Effector CD4-positive, alpha-beta T cell (primary cell): ENCODE measurements around the gene NBPF20.
"Not testable (repeated sequence)": the region's sequence is repeated elsewhere in the genome, so short reads cannot be mapped to it uniquely, and the experiment has no call there.

Experiments
- DNase-seq: peaks from one replicate; pipeline ENCODE4 v3.0.0-alpha.2; 2020
- total RNA-seq: gene quantifications from one replicate; lab custom pipeline; 2026; lab: John Stamatoyannopoulos, UW

Gene NBPF20
- total RNA-seq: 12.6 reads per million, percentile 37 among the genes with 10 or more reads in this experiment

GRCh38 chr1:145425436-145426029 is at the start of gene NBPF20:
NBPF20 (minus strand) TSS chr1:145425603; CDS start chr1:145405272, 20,331 bp downstream.
- DNase-seq: peak; percentile 69

- not testable (repeated sequence) for DNase-seq
Measured at GRCh38 chr1:145474837-145475368, 49.5 kb upstream of the NBPF20 start.

DNA sequence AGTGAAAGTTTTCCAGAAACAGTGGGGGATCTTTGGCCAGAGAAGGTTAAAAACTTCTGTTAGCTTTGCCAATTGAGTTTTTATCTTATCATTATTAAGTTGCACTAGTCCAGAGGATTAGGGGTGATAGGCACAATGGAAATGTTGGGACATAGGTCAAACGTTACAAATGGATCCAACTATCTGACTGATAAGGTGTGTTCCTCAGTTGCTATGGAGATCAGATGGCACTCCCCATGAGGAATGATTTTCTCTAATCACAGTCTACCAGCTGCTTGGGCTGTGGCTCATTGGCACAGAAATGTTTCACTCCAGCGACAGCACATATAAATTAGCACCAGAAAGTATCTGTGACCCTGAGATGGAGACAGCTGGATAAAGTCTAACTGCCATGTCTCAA is 47.3 kb upstream of the NBPF20 start:
- DNase-seq: not testable (repeated sequence)

DNA sequence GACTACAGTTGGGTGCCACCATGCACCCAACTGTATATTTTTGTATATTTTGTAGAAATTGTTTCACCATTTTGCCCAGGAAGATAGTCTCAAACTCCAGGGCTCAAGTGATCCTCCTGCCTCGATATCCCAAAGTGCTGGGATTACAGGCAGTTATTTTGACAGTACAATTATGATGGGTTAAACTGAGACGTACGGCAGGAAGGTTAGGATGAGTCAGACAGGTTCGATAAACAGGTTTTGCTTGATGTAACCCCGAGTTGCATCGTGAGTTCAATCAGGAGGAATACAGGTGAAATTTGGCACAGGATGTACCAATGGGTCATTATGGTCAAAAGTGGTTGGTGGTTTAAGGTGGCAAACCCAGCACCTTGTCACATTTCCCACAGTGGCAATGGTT is 46.0 kb upstream of the NBPF20 start:
- not testable (repeated sequence) for DNase-seq

DNA sequence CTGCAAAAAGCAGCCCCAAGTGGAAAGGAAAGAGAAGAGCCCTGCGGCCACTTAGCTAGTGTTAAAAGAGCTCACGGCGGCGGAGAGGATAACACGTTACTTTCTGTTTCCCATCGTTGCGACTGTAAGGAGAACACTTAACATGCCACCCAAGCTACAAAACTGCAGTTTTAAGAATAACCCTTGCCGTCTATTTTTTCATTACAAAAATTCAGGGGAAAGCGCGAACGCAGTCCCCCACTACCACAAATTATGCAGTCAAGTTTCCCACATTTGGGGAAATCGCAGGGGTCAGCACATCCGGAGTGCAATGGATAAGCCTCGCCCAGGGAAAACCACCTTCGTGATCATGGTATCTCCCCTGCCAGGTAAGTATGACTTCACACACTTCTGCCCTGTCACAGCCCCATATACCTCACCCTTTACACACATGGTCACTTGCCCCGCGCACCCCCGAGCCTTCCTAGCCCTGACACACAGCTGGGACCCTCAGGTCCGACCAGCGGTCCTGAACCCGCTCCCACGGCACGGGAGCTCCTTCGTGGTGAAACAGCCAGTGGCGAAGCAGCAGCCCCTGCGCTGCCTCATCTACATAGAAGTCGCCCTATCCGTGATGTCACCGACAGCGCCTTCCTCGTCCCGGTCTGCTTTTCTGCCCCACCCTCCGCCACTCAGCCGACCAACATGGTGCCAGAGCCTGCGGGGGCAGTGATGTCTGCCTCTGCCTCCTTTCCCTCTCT is 40.2 kb upstream of the NBPF20 start:
- peak; percentile 62 for DNase-seq

GRCh38 chr1:145464708-145465336 is 39.4 kb upstream of the NBPF20 start:
- DNase-seq: not testable (repeated sequence)

GRCh38 chr1:145464017-145464416 is 38.6 kb upstream of the NBPF20 start:
- not testable (repeated sequence) for DNase-seq

GRCh38 chr1:145460684-145461083 is 35.3 kb upstream of the NBPF20 start:
- DNase-seq: not testable (repeated sequence)

DNA sequence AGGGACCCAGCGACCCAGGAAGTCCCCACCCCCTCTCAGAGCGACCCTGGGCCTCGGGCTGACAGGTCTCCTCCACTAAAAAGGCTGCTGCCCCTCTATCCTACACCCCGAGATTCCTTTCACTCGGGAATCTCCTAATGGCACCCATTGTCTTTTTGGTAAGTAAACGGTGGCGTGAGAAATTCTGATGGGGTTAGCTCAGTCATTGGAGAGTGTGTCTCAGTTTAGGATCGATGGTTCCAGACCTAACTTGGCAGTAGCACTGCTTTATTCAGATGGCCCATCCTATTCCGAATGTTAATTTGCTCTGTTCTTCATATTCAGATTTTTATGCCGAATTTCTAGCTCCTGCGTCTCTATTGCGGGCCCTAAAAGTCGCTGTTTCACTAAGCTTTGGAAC is 34.6 kb upstream of the NBPF20 start:
- DNase-seq: not testable (repeated sequence)

DNA sequence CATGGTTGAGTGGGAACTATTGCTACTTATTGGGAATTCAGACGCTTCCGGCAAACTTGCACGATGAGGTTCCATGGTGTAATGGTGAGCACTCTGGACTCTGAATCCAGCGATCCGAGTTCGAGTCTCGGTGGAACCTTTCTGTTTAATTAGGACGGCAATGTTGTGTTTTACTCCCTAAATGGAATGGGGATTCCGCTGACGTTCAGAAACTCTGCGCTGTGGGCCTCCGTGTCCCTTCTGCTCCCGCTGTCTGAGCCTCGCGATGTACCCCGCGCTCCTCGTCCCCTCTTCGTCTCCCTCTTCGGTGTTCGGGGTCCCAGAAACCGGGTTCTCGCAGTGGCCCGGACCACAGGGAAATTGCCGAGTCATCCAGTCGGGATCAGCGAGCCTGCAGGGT is 34.2 kb upstream of the NBPF20 start:
- not testable (repeated sequence) for DNase-seq

- DNase-seq: not testable (repeated sequence)
Measured at GRCh38 chr1:145459063-145459462, 33.7 kb upstream of the NBPF20 start.

DNA sequence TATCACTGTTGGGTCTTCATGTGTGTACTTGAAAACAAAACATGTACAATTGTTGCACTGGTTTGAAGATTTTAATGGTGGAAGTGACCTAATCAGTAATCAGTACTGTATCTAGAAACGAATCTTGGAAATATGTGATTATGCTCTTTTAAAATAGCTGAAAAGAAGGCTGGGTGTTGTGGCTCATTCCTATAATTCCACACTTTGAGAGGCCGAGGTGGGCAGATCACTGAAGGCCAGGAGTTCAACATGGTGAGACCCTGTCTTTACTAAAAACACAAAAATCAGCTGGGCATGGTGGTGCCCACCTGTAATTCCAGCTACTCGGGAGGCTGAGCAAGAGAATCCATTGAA is 29.4 kb upstream of the NBPF20 start:
- DNase-seq: not testable (repeated sequence)

GRCh38 chr1:145453873-145454823 is 28.7 kb upstream of the NBPF20 start:
- not testable (repeated sequence) for DNase-seq

- not testable (repeated sequence) for DNase-seq
Measured at GRCh38 chr1:145452506-145452905, 27.1 kb upstream of the NBPF20 start.

GRCh38 chr1:145451914-145452313 is 26.5 kb upstream of the NBPF20 start:
- not testable (repeated sequence) for DNase-seq

- DNase-seq: not testable (repeated sequence)
Measured at GRCh38 chr1:145445219-145445618, 19.8 kb upstream of the NBPF20 start.

GRCh38 chr1:145442340-145442739 is 16.9 kb upstream of the NBPF20 start:
- DNase-seq: not testable (repeated sequence)

DNA sequence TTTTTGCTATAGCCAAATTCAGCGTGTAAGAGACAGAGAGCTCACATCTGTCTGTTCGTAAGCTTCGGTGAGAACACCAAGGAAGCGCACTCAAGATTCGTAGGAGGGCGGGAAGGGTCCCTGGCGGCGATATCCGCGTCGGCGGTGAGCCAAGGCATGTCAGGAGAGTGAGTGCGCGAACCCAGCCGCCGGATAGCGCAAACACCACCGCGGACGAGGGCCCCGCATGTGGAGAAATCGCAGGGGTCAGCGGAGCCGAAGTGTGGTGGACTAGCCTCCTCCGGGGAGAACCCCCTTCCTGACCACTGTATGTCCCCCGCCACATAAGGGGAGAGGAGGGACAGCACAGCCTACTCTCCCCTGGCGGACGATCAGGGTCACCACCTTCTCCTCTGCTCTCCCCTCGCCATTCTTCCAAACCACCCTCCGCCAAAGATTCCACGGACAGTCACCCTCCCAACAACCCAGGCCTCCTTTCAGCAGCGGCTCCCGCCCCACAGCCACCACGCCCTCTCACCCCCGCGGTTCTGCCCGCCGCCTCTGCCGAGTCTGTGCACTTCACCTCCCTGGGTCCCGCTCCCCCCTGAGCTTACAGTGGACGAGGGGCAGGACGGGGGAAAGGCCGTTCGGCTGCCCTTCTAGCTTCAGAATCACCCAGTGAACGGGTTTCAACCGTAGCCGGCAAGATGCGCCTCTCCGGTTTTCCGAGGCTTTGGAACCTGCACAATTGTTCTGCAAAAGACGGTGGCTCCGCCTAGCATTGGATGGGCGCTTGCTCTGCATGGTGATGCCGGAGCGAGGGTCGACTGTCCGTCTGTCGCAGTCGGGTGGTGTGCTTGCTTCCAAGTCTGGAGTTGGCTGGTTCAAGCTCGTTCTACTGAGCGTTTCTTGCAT is 6.2 kb upstream of the NBPF20 start:
- not testable (repeated sequence) for DNase-seq

DNA sequence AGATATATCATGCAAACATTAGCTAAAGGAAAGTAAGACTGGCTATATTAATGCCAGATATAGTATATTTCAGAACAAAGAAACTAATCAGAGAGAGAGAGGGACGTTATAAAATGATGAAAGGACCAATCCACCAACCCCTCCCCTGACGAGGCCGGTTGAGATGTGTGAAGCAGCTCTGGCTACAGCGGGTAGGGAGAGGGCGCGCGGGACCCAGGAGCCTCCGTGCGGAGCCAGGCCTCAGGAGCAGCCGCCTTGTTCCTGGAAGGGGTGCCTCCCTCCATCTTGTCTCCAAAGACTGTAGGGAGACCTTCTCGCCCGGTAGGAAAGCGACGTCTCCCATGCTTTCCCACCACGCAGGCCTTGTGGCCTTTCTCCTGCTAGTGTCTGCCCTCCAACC is 5.4 kb upstream of the NBPF20 start:
- DNase-seq: not testable (repeated sequence)

DNA sequence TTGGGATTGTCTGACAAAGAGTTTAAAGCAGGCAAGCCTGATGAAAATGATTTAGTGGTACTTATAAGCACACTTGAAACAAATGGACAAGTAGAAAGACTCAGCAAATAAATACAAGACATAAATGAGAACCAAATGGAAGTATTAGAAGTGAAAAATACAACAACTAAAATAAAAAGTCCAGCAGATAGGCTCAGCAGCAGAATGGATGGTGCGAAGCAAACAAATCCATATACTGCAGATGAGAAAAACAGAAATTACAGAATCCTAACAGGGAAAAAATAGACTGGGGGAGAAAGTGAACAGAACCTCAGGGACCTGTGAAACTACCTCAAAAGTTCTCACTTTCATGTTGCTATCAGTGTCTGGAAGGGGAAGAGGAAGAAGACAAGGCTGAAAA is 3.9 kb upstream of the NBPF20 start:
- DNase-seq: not testable (repeated sequence)
